Measurements from ENCODE around the gene DSE.

DSE gene

GRCh38 chr6:116409756-116410155 lies 39.0 kb downstream of the DSE start:
- DNase-seq (ENCODE audit: low read depth in 3 of 3, low spot score in 1 of 3), result no peak

GRCh38 chr6:116411284-116411623 lies 40.5 kb downstream of the DSE start:
- DNase-seq (ENCODE audit: low read depth in 3 of 3, low spot score in 1 of 3), result no peak

GRCh38 chr6:116412270-116412669 lies 41.5 kb downstream of the DSE start:
- no peak for DNase-seq (ENCODE audit: low read depth in 3 of 3, low spot score in 1 of 3)

- DNase-seq (ENCODE audit: low read depth in 3 of 3, low spot score in 1 of 3), result no peak
Observed at GRCh38 chr6:116413357-116413756, 42.6 kb downstream of the DSE start.

GRCh38 chr6:116417661-116418060 lies 46.9 kb downstream of the DSE start:
- DNase-seq (ENCODE audit: low read depth in 3 of 3, low spot score in 1 of 3), result no peak

- no peak for DNase-seq (ENCODE audit: low read depth in 3 of 3, low spot score in 1 of 3)
Observed at GRCh38 chr6:116419069-116419786, 48.5 kb downstream of the DSE start.

GRCh38 chr6:116420341-116420740 lies 49.6 kb downstream of the DSE start:
- DNase-seq (ENCODE audit: low read depth in 3 of 3, low spot score in 1 of 3), result no peak

GRCh38 chr6:116422238-116422637 lies 51.5 kb downstream of the DSE start:
- no peak for DNase-seq (ENCODE audit: low read depth in 3 of 3, low spot score in 1 of 3)

GRCh38 chr6:116424001-116424400 lies 53.3 kb downstream of the DSE start:
- DNase-seq (ENCODE audit: low read depth in 3 of 3, low spot score in 1 of 3), result no peak

- no peak for DNase-seq (ENCODE audit: low read depth in 3 of 3, low spot score in 1 of 3)
Observed at GRCh38 chr6:116426551-116426950, 55.8 kb downstream of the DSE start.

- no peak for DNase-seq (ENCODE audit: low read depth in 3 of 3, low spot score in 1 of 3)
Observed at GRCh38 chr6:116429111-116429510, 58.4 kb downstream of the DSE start.

GRCh38 chr6:116430860-116431259 lies 60.1 kb downstream of the DSE start:
- DNase-seq (ENCODE audit: low read depth in 3 of 3, low spot score in 1 of 3), result no peak

- DNase-seq (ENCODE audit: low read depth in 3 of 3, low spot score in 1 of 3), result no peak
Observed at GRCh38 chr6:116431964-116432595, 61.3 kb downstream of the DSE start.

GRCh38 chr6:116433206-116433712 lies 62.5 kb downstream of the DSE start:
- no peak for DNase-seq (ENCODE audit: low read depth in 3 of 3, low spot score in 1 of 3)

GRCh38 chr6:116434056-116434725 lies 63.4 kb downstream of the DSE start:
- no peak for DNase-seq (ENCODE audit: low read depth in 3 of 3, low spot score in 1 of 3)

GRCh38 chr6:116436586-116436985 lies 65.8 kb downstream of the DSE start:
- no peak for DNase-seq (ENCODE audit: low read depth in 3 of 3, low spot score in 1 of 3)

GRCh38 chr6:116437656-116438055 lies 66.9 kb downstream of the DSE start:
- DNase-seq (ENCODE audit: low read depth in 3 of 3, low spot score in 1 of 3), result no peak

GRCh38 chr6:116438590-116439448 lies 68.1 kb downstream of the DSE start:
- no peak for DNase-seq (ENCODE audit: low read depth in 3 of 3, low spot score in 1 of 3)

- DNase-seq (ENCODE audit: low read depth in 3 of 3, low spot score in 1 of 3), result no peak
Observed at GRCh38 chr6:116439522-116440051, 68.8 kb downstream of the DSE start.

GRCh38 chr6:116443105-116443504 lies 72.4 kb downstream of the DSE start:
- DNase-seq (ENCODE audit: low read depth in 3 of 3, low spot score in 1 of 3), result no peak

- no peak for DNase-seq (ENCODE audit: low read depth in 3 of 3, low spot score in 1 of 3)
Observed at GRCh38 chr6:116444092-116444491, 73.3 kb downstream of the DSE start.
